Umbilical cord (tissue), 2 donors: ENCODE measurements around the gene C5. TPM values are rescaled to one million over a fixed set of nuclear protein-coding genes. Genes with fewer than 3 reads are reported as not detected.
A peak's percentile ranks its signal among the peaks of the same experiment; 100 is the strongest.

ENCODE experiments used
- DNase-seq: peaks from one replicate; pipeline ENCODE4 v3.0.0-alpha.2; 2015; ENCODE audit warnings: low spot score
- total RNA-seq: library from RNA; depleted of rRNA; stranded (reverse); fragments of >200 nt; gene quantifications from one replicate; pipeline ENCODE4 v1.2.3, GENCODE V29; 2014; ENCODE audit warnings: low replicate concordance; ENCODE audit not compliant: insufficient read depth

The C5 gene
- total RNA-seq, 1 donor from 2014 or later = 8.2 TPM

DNA sequence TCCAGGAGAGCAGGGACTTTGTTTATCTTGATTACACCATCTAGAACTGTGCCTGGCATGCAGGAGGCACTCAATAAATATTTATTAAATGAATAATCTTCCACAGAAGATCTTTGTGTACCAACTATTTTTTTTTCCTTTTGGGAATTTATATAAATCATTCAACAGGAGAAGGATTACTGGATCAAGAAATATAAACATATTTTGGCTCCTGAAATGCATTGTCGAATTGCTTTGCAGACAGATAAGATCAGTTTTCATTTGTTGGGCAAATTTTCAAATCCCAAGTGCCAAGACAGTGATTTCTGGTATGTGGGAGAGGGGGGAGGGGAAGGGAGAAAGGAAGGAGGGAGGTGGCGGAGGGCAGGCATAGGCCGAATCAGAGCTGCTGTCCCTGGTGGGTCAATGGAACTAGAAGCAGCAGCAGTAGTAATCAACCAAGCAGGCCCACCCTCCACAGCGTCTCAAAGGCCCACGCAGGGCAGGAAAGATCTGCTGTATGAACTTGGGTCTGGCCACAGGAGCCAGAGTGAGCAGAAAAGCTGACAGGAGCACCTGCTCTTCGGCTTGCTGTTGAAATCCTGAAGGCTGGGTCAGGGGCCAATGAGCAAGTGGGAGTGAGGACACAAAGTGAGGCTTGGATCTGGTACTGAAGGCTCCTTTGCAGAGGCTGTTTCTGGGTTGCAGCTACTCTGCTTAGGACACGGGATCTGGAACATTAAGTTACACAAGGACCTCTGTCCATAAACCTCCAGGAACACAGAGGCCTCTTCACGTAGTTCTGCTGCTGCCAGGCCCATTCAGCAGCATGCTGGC is 107.7 kb downstream of the C5 start:
- DNase-seq = no peak

DNA sequence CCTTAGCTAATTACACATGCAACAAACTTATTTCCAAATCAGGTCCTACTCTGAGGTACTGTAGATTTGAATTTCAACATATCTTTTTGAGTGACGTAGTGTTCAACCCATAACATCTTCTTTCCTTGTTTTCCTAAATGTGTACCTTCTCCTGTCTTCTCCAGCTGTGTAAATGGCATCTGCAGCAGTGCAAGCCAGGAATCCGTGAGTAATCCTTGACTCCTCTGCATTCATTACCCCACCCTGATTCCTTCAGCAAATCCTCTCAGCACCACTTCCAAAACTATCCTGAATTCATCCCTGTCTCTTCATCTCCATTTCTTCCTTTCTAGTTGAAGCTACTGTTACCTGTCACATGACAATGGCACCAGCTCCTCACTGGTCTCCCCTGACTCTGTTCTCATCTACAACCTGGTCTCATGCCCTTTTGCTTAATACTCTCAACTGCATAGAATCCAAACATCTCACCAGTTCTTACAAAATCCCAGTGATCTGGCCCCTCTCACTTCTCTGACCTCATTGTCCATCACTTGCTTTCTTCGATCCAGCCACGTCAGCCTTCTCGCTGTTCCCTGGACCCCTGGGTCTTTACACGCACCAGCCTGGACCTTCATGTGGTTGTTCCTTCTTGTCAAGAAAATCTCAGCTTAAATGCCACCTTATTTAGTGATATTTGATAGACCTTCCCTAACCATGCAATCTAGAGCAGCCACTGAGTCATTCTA is 108.9 kb downstream of the C5 start:
- no peak for DNase-seq

DNA sequence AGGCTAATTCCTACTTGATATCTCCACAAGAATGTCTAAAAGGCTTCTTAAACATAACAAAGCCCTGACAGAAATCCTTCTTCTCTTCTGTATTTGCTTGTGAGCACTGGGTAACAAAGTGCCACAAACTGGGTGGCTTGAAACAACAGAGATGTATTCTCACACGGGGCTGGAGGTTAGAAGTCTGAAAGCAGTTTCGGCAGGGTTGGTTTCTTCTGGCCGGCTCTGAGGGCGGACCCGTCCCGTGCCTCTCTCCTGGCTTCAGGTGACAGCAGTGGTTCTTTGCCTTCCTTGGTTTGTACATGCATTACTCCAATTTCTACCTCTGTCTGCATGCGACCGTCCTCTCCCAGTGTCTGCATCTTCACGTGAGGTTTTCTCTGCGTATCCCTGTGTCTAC is 109.5 kb downstream of the C5 start:
- DNase-seq = no peak

DNA sequence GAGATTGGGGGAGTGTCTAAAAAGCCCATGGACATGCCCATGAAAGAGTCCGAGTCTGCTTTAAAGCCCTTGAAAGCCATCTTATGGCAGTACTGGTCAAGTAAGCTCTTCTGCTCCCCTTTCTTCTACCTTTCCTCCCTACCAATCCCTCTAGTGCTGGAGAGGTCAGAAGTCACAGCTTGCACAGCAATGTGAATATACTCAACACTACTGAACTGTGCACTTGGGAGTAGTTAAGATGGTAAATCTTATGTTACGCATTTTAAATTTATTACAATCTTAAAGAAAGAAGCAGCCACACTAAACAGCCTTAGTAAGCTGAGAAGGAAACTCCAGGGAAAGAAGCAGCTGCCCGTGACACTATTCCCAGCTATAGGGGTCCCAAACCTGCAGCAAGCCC is 111.2 kb downstream of the C5 start:
- DNase-seq = no peak

DNA sequence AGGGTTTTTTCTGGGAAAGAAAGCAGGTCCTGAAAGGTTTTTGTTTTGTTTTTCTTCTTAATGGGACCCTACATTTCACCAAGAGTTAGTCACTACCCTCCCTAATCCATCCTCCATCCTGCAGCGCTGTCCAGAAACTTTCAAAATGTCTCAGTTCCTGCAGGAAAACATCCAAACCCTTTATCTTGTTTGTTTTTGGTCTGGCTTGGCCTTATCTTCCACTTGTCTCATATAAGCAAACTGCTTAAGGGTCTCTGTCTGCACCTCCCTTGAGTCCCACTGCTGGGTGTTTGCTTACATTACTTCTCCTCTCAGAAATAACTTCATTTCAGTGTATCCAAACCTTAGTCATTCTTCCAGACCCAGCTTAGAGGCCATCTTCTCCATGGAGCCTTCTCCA is 112.5 kb downstream of the C5 start:
- peak; percentile 87 for DNase-seq

DNA sequence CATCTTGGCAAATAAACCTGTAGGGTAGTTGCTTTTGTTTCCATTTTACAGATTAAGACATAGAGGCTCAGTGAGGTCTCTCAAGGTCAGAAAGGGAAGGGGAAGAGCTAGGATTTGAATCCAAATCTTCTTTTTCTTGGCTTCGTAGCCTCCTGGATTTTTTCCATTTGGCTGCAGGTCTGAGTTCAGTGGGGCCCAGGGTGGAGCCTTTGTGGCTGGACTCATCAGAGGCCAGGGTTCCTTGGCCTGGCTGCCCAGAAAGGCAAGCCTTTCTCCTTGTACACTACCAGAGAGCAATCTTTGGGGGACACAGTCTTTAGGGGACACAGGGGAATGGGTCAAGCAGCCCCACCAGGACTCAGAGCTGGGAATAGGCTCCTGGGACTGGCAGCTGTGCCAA is 112.9 kb downstream of the C5 start:
- DNase-seq = peak; percentile 75

DNA sequence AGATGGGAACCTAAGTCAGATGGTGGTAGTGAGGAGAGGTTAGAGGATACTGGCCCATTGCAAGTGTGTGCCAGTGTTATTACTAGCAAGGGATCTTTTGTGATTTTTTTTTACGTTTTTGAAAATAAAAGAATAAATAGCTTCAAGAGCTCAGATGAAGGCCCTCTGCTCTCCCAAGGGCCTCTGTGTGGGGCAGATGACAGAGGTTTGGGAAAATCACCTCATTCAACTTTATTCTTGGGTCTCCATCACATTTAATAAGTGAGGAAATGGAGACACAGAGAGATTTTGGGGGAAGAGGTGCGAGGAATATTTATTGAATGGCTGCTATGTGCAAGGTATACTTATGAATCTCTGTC is 113.3 kb downstream of the C5 start:
- no peak for DNase-seq

DNA sequence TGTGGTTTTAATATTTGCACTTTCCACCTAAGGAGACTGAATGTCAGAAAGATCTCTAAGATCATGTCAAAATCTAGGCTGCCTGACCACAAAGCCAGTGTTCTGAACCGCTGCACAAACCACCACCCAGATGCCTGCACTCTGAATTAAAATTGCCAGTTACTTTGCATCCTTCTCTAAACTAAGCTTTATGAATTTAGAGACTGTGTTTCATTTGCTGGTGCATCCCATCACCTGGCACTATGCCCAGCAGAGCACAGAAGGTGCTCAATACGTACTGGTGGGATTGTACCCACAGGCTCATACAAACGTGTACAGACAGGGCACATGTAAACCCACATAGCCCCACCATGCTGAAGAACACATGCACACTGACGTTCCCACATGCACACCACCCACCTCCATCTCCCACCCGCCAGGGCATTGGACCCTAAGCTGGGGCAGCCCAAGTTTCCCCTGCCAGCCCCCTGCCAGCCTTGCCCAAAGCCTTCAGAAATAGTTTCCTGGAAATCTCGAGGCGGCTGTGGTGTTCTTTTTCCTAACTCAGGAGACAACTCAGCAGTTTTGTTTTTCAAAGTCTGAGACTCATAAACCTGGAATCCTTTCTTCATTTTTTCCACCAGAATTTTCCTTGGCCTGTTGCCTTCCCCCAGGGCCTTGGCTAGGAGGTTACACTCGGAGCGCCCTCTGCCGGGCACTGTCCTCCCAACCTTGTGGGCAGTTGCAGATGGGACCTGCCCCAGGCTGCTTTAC is 113.9 kb downstream of the C5 start:
- peak; percentile 97 for DNase-seq

DNA sequence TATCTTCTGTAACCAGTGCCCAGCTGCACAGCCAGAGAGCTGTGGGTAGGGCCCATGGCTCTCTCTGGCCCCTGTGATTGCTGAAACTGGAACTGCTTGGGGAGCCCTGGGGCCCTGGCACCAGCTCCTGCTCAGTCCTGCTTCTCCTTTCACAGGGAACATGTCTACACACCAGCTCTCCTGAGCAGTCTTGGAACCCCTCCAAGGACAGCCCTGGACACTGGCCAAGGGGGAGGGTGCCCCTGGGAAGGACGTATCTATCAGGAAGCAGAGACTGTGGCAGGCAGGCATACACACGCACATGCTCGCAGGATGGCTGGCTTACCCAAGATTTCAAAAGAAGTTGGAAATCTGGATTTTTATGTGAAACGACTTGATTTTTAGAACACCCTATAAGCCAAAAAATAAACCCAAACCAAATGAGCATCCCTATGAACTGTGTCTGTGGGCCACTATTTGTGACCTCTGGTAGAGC is 114.7 kb downstream of the C5 start:
- peak; percentile 98 for DNase-seq

DNA sequence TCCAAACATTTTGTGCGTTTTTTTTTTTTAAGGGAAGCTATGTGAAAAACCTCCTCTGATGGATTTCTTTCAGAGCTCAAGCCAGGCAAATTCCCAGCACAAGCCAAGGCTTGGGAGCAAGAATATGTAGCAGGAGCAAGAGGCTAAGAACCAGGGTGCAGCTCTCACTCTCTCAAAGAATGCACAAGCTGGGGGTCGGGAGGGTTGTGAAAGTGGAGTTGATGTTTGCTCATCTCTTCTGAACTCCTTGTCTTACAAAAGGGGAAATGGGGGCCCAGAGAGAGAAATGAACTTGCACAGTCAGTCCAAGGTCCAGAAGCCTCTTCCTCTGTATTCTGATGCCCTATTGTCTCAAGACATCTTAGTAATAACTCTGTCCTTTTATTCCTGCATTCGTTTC is 115.8 kb downstream of the C5 start:
- DNase-seq = peak; percentile 54

DNA sequence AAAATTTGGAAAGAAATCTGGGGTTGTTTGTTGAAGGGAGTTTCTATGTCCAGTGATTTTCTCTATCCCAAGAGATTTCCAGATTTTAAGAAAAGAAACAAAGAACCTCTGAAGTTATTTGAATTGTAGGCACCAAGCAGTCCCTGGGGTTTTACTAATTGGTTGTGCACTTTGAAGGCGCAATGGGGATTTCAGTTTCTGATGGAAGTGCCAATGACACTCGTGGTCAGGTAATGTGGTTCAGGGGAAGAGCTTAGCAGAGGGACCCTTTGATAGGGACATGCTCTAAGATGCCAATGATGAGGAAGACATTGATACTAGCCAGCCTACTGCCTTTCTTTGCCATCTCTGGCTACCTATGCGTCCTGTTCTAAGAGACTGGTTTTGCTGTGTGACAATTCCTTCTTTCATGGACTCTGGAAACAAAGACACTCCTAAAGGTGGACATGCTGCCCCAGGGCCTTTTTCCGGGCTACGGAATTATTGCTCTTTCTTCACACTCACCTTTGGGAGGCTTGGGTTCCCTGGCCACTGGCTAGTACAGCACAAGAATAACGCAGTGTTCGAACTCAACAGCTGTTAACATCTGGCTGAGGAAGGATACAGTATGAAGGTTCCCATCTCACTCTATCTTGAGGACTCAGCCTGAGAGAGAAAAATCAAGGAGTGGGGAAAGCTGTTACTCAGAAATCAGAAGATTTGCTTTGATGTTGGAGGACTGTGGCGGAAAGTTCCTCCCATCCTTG is 116.6 kb downstream of the C5 start:
- DNase-seq = no peak

DNA sequence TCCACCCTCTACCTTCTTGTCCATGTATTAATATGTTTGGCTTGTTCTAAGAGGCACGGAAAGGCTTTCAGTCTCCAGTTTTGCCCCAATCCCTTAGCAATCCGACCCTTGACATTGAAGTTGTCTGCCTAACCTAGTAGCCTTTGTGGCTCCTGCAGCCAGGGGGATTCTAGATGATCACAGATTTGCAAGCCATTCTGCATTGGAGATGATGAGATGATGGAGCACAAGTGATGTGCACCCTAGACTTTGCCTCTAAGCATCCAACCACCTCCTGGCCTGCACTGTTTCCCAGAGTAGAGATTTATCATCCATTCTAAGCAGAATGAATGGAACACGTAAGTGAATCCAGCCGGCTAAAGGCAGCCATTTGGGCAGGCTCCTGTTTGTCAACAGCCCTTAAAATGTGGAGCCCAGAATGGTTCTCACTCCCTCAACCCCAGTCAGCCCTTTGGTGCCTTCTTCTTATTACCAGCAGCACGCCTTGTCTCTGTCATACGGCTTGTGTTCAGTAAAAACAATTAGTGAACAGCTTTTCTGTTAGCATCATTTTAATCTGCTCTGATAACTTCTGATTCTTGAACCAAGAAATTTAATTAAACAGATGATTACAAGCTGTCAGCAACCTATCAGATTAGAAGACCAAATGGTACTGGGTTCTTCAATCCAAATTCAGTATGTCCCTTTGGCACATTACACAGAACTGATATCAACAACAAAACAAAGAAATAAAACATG is 117.8 kb downstream of the C5 start:
- no peak for DNase-seq

DNA sequence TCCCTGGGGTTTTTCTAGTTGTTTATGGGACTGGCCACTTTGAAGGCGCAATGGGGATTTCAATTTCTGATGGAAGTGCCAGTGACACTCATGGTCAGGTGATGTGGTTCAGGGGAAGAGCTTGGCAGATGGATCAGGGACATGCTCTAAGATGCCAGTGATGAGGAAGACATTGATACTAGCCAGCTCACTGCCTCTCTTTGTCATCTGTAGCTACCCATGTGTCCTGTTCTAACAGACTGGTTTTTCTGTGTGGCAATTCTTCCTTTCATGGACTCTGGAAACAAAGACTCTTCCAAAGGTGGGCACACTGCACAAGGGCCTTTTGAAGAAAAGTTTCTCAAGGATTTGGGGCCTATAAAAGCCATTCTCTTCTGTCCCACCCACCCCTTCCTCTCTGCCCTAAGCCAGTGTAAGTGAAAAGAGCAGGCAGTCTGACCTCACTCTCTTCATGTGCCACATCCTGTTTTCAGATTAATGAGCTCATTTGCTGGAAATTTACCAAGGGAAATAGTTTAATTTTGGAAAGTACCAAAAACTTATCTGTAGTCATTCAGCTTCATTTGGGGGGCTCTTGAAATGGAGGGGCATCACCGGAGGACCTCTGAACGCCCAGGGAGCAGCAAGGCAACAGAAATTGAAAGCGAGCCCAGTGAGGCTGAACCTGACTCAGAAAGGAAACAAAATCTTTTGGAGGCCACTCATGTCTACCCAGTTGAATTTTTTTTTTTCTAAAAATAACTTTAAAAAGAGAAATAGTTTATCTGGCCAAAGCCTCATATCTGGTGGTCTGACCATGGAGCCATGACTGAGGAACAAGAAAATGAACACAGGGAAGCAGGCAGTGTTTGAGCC is 118.6 kb downstream of the C5 start:
- DNase-seq = peak; percentile 67

DNA sequence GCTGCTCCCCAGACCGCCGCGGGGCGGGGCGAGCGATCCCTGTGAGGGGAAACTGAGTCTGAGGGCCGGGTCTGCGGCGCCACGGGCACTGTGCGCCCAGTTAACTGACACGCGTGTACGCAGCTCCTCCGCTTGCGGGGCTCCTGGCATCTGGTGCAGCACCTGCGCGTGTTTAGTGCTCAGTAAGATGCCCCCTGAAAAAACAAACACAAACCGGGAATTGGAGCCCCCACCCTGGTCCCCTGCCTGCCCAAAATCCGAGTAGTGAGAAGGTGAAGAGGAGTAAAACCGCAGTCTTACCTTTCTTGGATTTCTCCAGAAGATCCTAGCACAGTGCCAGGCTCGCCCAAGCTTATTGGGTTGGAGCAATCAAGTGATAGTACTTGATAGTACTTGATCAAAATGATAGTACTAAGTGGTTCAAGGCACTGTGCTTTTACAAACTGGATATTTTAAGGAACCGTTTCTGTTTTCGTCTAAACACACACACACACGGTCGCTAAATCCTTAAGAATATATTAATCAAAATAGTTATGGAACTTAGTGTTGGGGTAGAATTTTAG is 120.8 kb downstream of the C5 start:
- no peak for DNase-seq

DNA sequence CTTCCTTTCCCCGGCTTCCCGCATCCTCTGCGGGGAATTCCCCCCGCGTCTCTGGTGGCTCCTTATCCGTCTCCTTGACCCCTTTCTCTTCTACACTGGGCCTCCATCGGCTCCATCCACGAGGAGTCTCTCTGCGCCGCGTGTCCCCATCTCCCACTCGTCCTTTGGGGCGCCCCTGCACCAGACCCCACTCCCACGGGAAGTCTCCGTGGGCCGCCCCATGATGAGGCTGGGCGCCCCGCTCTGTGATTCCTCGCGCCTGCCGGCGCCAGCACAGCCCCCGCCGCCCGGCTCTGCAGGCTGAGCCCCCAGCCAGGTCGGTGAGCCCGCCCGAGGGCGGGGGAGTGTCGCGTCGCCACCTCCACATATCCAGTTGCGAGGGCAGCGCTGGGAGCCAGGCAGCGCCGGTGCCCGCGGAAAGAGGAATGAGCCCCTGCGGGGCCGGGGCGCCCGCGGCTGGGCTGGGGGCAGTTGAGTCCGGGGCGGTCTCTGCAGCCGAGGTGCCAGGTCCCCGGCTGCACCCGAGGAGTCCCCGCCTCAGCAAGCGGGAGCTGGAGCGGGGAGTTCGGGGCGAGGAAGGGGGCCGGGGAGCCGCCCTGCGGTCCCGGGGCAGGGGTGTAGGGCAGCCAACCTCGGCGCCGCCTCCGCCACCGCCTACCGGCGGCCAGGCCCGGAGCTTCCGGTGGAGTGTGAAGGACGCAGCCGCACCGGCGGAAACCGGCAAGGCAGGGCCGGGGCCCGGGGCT is 121.4 kb downstream of the C5 start:
- DNase-seq = peak; percentile 69

DNA sequence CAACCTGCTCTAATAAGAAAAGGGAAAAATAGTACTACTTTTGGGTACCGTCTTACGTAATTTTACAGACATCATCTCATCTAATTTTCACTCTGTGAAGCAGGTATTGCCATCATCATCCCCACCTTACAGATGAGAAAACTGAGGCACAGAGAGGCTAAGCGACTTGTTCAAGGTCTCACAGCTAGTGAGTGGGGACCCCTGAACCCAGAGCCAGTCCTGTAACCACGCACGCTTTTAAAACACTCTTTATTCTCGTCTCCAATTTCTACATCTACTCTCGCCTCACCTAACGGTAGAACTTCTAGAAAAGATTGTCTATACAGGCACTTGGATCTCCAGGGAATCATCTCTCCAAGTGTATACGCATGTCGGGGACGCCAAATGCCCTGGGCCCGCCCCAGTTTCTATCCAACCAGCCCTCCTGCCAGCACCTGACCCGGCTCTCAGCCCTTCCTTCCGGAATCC is 122.0 kb downstream of the C5 start:
- no peak for DNase-seq

DNA sequence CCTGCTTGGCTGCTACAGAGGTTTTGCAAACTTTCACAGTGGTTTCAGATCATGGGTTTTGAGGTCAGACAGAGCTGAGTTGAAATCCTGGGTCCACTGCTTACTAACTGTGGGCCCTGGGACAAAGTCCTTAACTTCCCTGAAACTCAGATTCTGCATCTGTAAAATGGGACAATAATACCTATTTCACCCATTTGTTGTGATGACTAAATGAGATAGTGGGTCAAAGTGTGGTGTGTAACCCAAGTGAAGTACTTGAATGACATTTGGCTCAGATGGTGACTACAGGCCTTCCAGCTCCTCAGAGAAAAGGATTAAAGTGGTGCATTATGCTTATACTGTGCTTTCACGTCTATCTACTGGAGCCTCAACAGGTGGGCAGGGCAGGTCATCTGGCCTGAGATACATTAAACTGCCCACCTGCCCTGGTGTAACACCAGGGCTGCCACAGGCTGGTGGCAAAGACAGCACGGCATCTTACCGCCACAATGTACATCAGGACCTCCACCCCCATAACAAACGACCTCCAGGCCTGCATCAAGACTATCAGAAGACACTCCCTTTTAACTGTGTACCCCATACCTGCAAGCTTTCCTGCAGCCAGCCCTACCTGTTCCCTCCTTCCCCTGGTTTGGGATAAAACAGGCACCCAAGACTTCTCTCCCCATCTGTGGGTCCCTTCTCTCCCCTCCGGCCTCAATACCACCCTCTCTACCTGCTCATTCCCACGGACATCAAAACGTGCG is 122.6 kb downstream of the C5 start:
- no peak for DNase-seq

DNA sequence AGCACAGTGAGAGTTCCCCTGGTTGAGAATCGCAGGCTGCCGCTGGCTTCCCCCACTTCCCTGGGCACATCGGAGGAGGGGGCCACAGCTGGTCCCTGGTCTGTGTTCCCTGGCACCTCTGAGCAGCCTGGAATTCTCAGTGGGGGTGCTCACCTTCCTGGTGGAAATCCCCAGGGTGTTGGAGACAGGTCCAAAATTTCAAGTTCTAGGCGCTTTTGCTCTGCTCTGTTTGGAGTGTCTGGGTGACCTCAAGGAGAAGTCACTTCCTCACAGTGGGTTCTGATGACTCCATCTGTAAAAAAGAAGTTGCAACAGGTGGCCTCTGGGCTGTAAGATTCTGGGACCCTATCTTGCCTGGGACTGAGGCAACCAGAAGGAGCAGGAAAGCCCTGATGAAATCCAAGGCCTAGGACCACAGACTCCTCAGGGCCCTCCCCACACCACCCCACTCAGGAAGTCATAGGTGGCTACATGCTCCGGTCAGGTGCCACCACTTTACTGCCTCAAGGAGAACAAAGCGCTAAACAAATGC is 123.6 kb downstream of the C5 start, which contains the start of gene TRAF1:
TSS of gene TRAF1 (minus strand) at position 400 of the 532 bp plus-strand sequence. CDS start 721 bp downstream, outside the sequence.
- DNase-seq = no peak
